Urothelium cell line (cell line): Measurements from ENCODE around the gene C1QTNF9.
A peak's percentile ranks its signal among the peaks of the same experiment; 100 is the strongest.
"Not testable (repeated sequence)": the region's sequence is repeated elsewhere in the genome, so short reads cannot be mapped to it uniquely, and the experiment has no call there.

Source experiments
- DNase-seq: peaks from one replicate; pipeline ENCODE4 v3.0.0; 2011; ENCODE audit warnings: low spot score, mixed read lengths
- FAIRE-seq: peaks from 2 replicates; lab custom pipeline; 2011; peaks lifted over from hg19 to GRCh38; lab: Jason Lieb, UNC

Gene C1QTNF9

GRCh38 chr13:24309300-24309699, at the start of gene C1QTNF9:
Gene C1QTNF9 (plus strand): TSS chr13:24309580. CDS start chr13:24316004, 6,424 bp downstream.
- not testable (repeated sequence) for FAIRE-seq, DNase-seq

DNA sequence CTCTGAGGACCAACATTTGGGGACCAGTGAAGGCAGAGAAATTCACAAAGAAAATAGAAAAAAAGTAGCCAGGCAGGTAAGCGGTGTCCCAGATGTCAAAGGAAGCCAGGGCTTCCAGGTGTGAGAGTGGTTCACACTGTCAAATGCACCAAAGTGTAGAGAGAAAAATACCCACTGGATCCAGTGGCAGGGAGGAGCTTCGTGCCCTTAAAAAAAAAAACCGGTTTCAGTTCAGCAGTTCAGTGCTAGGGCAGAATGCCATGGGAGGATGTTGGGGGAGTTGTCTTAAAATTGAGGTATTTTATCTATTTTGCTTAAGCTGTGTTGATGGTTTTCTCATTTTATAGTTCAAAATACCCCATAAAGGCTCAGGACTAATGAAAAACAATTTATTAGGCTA, 47.8 kb upstream of the C1QTNF9 start:
- no peak for DNase-seq

DNA sequence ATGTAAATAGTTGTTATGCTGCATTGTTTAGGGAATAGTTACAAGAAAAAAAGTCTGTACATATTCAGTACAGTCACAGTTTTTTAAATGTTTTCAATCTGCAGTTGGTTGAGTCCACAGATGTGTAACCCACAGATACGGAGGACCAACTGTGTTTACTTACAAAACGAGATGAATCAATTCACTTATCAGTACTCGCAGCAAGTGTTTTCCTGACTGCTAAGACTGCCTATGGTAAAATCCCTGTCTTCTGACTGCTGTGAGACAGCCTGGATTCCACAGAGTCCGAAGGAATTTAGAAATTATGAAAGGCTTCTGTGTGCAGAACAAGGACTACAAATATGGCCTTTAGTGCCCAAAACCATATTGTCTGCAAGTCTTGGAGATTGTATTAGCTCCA, 45.7 kb upstream of the C1QTNF9 start:
- DNase-seq = no peak
- FAIRE-seq = no peak

More for the DNA sequence above, 47.8 kb upstream of the C1QTNF9 start:
- FAIRE-seq = no peak

DNA sequence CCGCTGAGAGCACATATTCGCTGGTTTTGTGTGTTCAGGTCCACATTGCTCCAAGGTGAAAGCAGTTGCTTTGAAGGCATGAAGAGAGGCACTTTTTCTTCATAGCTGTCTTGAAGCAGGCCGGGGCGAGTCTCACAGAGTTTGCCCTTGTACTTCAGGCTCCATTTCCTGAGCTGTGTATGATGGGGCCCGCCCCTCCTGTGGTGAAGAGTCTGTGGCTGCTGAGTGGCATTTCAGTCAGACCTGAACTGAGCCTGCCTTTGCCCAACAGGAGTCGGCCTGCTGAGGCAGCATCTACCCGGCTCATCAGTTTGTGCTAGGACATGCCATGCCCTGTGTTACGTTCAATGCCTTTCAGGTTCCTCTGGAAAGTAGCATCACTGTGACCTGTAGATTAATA, 44.4 kb upstream of the C1QTNF9 start:
- DNase-seq (no peak), FAIRE-seq (no peak)

GRCh38 chr13:24265453-24265852, 43.9 kb upstream of the C1QTNF9 start:
- FAIRE-seq (no peak), DNase-seq (no peak)

DNA sequence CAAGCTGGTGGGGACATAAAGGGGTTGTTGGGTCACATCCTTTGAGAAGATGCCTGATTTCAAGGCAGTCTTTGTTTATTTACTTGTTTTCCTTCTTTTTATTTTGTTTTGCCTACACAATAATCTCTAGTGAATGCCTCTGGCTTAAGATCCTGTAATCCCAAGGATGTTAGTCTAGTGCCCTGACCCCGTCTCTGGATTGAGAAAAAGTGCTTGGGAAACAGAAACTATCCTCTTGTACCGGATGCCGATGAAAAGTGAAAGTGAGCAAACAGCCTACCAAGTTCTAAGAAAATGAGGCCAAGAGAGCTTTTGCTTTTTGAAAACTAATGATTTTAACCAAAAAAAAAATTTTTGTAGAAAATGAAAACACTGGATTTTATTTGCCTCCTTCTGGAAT, 42.1 kb upstream of the C1QTNF9 start:
- no peak for FAIRE-seq
- no peak for DNase-seq

- FAIRE-seq (no peak), DNase-seq (no peak)
These were observed 41.6 kb upstream of the C1QTNF9 start for GRCh38 chr13:24267801-24268200.

DNA sequence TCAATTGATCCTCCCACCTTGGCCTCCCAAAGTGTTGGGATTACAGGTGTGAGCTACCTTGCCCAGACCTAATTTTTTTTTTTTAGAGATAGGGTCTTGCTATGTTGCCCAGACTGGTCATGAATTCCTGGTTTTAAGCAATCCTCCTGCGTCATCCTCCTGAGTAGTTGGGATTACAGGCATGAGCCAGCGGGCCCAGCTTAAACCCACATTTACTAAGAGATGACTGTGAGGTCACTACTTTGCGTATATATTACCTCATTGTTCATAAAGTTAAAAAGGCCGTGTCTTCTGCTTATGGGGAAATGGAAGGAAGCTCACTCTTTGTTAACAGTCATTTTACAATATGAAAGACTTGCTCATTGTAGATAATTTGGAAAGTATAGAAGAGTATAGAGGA, 39.6 kb upstream of the C1QTNF9 start:
- FAIRE-seq = no peak
- no peak for DNase-seq

DNA sequence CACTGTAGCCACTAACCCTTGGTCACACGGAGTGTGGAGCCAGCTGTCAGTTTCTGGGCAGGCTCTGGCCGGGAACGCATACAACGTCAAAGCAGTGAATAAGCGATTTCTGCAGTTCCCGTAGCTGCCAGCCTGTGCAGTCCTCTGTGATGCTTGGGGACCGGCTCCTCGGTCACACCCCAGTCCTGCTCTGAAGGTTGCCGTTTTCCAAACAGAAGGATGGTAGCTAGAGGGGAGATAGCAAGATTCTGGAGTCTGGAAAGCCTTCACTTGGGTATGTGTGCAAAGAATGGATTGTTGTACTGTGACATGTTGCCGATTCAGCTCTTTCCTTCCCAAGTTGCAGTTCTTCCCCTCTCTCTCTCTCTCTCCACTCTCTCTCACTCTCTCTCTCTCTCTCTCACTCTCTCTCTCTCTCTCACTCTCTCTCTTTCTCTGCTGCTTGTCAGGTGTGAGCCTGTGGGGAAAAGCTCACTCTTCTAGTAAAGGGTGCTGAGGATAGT, 38.7 kb upstream of the C1QTNF9 start:
- DNase-seq (peak; percentile 46), FAIRE-seq (no peak)

GRCh38 chr13:24271231-24271600, 38.2 kb upstream of the C1QTNF9 start:
- FAIRE-seq (no peak), DNase-seq (no peak)

- FAIRE-seq = no peak
- peak; percentile 53 for DNase-seq
These were observed 37.6 kb upstream of the C1QTNF9 start for GRCh38 chr13:24271601-24272451.

DNA sequence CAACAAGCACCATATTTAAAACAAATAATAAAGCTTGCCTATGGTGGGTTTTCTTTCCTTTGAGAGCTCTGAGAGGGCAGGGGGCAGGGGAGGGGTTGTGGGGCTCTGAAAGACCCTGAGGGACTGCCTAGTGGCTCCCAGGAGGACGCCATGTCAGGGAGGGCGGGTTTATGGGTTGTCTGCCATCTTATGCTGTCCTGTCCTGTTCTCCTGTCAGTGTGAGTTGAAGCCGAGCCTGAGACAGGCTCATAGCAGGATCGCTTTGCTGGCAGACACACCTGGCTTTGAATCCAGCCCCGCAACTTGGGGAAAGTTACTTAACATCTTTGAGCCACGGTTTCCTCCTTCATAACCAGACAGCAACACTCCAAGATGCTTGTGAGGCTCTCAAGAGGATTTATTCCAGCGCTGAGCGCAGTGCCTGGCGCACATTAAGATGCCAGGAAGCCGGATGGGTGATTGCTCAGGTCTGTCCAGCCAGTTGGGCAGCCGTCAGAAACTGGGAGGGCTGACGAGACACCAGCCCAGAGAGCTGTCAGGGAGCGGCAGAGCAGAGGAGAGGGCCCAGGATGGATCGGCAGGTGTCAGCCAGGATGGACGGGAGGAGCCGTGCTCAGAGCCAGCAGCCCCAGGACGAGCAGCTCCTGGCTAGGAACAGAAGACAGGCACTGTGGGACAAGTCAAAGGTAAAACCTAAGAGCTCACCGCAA, 36.8 kb upstream of the C1QTNF9 start:
- DNase-seq = no peak
- no peak for FAIRE-seq

GRCh38 chr13:24273926-24274325, 35.5 kb upstream of the C1QTNF9 start:
- no peak for DNase-seq
- no peak for FAIRE-seq

- DNase-seq (no peak), FAIRE-seq (no peak)
These were observed 34.8 kb upstream of the C1QTNF9 start for GRCh38 chr13:24274452-24275021.

GRCh38 chr13:24275041-24275440, 34.3 kb upstream of the C1QTNF9 start:
- FAIRE-seq = no peak
- no peak for DNase-seq

- no peak for FAIRE-seq
- DNase-seq = no peak
These were observed 33.1 kb upstream of the C1QTNF9 start for GRCh38 chr13:24276306-24276705.

- no peak for FAIRE-seq
- DNase-seq = no peak
These were observed 32.5 kb upstream of the C1QTNF9 start for GRCh38 chr13:24276861-24277260.

DNA sequence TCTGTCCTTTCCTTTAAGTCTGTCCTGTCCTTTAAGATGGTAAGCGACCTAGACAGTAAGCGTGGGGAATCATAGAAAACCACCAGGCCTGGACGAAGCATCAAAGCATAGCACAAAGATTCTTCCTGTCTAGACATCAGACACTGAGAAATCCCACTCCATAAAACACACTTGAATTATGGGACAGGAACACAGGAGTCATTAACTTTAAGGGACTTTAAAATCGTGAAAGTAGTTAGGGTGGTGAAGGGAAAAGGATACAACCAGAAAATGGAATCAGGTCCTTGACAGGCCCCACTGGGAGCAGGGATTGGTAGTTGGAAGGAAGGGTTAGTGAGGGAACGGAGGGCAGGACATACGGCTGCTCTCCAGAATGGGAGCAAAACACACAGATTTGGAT, 31.6 kb upstream of the C1QTNF9 start:
- DNase-seq (no peak), FAIRE-seq (no peak)

- DNase-seq (no peak), FAIRE-seq (no peak)
These were observed 29.9 kb upstream of the C1QTNF9 start for GRCh38 chr13:24279327-24280110.

DNA sequence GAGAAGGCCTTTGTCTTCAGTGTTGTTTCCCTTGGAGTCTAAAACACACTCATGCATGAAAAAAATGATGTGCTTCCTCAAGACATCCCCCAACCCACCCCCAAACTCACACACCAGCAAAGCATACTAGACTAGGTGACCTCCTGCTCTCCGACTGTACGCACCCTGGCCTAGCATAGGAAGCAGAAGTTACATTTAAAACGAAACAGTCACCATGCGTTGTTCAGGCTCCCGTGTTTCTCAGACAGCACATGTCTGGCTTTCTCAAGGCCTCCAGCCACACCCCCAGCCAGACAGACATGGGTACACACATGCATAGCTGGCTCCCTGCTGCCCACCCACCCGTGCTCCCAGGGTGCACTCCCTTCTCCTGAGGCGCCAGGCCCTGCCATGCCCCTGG, 28.7 kb upstream of the C1QTNF9 start:
- no peak for FAIRE-seq
- no peak for DNase-seq
